ENCODE results near the gene ADAM12. TPM values are rescaled to one million over a fixed set of nuclear protein-coding genes. Genes with fewer than 3 reads are reported as not detected.

Gene ADAM12
- polyA plus RNA-seq, 1 of the 3 experiments (the other 2 are of a cell fraction): 25.0 TPM

DNA sequence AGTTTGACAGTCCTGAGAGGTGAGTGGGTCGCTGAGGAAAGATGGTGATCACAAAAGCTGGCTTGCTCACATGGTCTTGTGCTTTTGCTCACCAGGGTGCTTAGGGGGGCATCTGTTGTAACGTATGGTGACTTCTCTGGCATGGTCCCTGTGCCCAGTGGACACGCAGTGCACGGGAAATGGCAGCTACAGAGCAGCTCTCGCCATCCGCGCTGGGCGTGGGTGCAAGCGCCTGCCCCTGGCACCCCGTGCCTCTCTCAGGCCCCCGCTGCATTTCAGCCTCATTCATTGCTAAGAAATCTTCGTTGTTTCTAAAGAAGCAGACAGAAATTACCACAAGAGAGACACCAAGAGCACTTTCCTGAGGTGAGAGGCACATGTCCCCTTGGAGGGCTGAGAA is 390.7 kb downstream of the ADAM12 start:
- H3K36me3 ChIP-seq (replicated peaks in 1 of 2; ENCODE audit: control insufficient read depth in 1 of 2, insufficient read depth in 2 of 2, low read length in 1 of 2): no peaks in the 10 kb centered on the region
- H3K4me1 ChIP-seq (ENCODE audit: control insufficient read depth in 1 of 2, insufficient read depth in 2 of 2, low read depth in 1 of 2, low read length in 1 of 2): peaks cover 0 to 4% of the 10 kb centered on the region in 2 experiments; a peak in 1 of 4 replicates
- no peak for DNase-seq
- no peaks in the 10 kb centered on the region for H4K20me1 ChIP-seq (ENCODE audit: insufficient read depth)
- H3K4me3 ChIP-seq (ENCODE audit: low read depth in 2 of 2, low read length in 1 of 2): no peak overlapping the region
- H3K27me3 ChIP-seq (ENCODE audit: insufficient read depth): no peaks in the 10 kb centered on the region
- H2AFZ ChIP-seq (ENCODE audit: low read depth): no peak overlapping the region
- H3K79me2 ChIP-seq (ENCODE audit: insufficient read depth): no peaks in the 10 kb centered on the region
- no peak overlapping the region for H3K27ac ChIP-seq (ENCODE audit: low read depth in 2 of 2, low read length in 1 of 2)
- no peaks in the 10 kb centered on the region for H3F3A ChIP-seq (replicated peaks; ENCODE audit: insufficient read depth)
- TF ChIP-seq FOSL2 (IDR thresholded peaks at IDR 0.05; ENCODE audit: borderline replicate concordance, low read depth) (no peak), RXRA (IDR thresholded peaks at IDR 0.05; ENCODE audit: borderline replicate concordance, low read depth) (no peak), TEAD4 (IDR thresholded peaks at IDR 0.05; ENCODE audit: borderline replicate concordance, insufficient read depth) (no peak), GABPA (IDR thresholded peaks at IDR 0.05; ENCODE audit: low read depth) (no peak), RCOR1 (IDR thresholded peaks at IDR 0.05; ENCODE audit: low read length) (no peak), FOXJ3 (CRISPR knock-in tag; IDR thresholded peaks at IDR 0.05) (no peak), POLR2AphosphoS5 (IDR thresholded peaks at IDR 0.05; ENCODE audit: low read depth, low read length) (no peak), ELF1 (IDR thresholded peaks at IDR 0.05) (no peak), YY1 (IDR thresholded peaks at IDR 0.05; ENCODE audit: low read depth) (no peak), MXI1 (IDR thresholded peaks at IDR 0.05; ENCODE audit: low read depth, low read length) (no peak), GATA2 (CRISPR knock-in tag; IDR thresholded peaks at IDR 0.05) (no peak), CHD2 (IDR thresholded peaks at IDR 0.05; ENCODE audit: low read length, partially characterized antibody) (no peak)
- TF ChIP-seq, protein P1, sequence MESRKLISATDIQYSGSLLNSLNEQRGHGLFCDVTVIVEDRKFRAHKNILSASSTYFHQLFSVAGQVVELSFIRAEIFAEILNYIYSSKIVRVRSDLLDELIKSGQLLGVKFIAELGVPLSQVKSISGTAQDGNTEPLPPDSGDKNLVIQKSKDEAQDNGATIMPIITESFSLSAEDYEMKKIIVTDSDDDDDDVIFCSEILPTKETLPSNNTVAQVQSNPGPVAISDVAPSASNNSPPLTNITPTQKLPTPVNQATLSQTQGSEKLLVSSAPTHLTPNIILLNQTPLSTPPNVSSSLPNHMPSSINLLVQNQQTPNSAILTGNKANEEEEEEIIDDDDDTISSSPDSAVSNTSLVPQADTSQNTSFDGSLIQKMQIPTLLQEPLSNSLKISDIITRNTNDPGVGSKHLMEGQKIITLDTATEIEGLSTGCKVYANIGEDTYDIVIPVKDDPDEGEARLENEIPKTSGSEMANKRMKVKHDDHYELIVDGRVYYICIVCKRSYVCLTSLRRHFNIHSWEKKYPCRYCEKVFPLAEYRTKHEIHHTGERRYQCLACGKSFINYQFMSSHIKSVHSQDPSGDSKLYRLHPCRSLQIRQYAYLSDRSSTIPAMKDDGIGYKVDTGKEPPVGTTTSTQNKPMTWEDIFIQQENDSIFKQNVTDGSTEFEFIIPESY (IDR thresholded peaks at IDR 0.05; ENCODE audit: borderline replicate concordance, low read depth): no peak
- TF ChIP-seq, protein P2, sequence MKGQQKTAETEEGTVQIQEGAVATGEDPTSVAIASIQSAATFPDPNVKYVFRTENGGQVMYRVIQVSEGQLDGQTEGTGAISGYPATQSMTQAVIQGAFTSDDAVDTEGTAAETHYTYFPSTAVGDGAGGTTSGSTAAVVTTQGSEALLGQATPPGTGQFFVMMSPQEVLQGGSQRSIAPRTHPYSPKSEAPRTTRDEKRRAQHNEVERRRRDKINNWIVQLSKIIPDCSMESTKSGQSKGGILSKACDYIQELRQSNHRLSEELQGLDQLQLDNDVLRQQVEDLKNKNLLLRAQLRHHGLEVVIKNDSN (IDR thresholded peaks at IDR 0.05; ENCODE audit: borderline replicate concordance, low read depth): no peak
- TF ChIP-seq, protein P3, sequence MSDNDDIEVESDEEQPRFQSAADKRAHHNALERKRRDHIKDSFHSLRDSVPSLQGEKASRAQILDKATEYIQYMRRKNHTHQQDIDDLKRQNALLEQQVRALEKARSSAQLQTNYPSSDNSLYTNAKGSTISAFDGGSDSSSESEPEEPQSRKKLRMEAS (IDR thresholded peaks at IDR 0.05; ENCODE audit: low read depth): no peak
- TF ChIP-seq, protein P4, sequence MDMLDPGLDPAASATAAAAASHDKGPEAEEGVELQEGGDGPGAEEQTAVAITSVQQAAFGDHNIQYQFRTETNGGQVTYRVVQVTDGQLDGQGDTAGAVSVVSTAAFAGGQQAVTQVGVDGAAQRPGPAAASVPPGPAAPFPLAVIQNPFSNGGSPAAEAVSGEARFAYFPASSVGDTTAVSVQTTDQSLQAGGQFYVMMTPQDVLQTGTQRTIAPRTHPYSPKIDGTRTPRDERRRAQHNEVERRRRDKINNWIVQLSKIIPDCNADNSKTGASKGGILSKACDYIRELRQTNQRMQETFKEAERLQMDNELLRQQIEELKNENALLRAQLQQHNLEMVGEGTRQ (IDR thresholded peaks at IDR 0.05; ENCODE audit: borderline replicate concordance, low read depth, low read length): no peak
- H3K9me2 ChIP-seq: no peaks in the 10 kb centered on the region
- no peak overlapping the region for H3K9ac ChIP-seq
- WGBS (ENCODE audit: low lambda C conversion rate): 93% methylated on average over 5 of the region's 12 CpGs
- POLR2A ChIA-PET: no interaction called here
- no peak overlapping the region for H3K4me2 ChIP-seq
- CTCF ChIA-PET: no interaction called here
- no peaks in the 10 kb centered on the region for H3K9me3 ChIP-seq

Measured in SK-N-SH (cell line).